HepG2 (cell line): ENCODE results near the gene NR1H3.

ENCODE experiments used
- ATF3 ChIP-seq: sonication (generic); formaldehyde crosslinking; IDR thresholded peaks from 2 replicates; pipeline ENCODE4 v1.4.0; 2020; ENCODE audit warnings: missing genetic modification reagents
- CC2D1A ChIP-seq: sonication (generic); formaldehyde crosslinking; IDR thresholded peaks from 2 replicates; pipeline ENCODE4 v1.8.1; 2023; ENCODE audit warnings: mild to moderate bottlenecking, missing genetic modification reagents
- CENPX ChIP-seq: sonication (generic); formaldehyde crosslinking; IDR thresholded peaks from 2 replicates; pipeline ENCODE4 v1.9.0; 2021; ENCODE audit warnings: mild to moderate bottlenecking, missing genetic modification reagents, moderate library complexity
- NPAS2 ChIP-seq: sonication (generic); formaldehyde crosslinking; IDR thresholded peaks from 2 replicates; pipeline ENCODE4 v1.8.0; 2022; ENCODE audit warnings: mild to moderate bottlenecking, missing genetic modification reagents, borderline replicate concordance
- POLR2A ChIP-seq, 2 experiments: IDR thresholded peaks; 2 replicates each; pipeline ENCODE4 v1.6.1; 2011; ENCODE audit warnings: low read depth in 2 of 2, low read length in 2 of 2, mild to moderate bottlenecking in 1 of 2, moderate library complexity in 1 of 2; ENCODE audit not compliant: insufficient read depth in 1 of 2
- RAD21 ChIP-seq: fragments of 450-650 bp; formaldehyde crosslinking; IDR thresholded peaks from 2 replicates; pipeline ENCODE4 v1.5.0; 2020; ENCODE audit warnings: mild to moderate bottlenecking
- TF ChIP-seq, protein P1 (sequence below): sonication (generic); formaldehyde crosslinking; IDR thresholded peaks from 2 replicates; pipeline ENCODE4 v1.5.0; 2020; ENCODE audit warnings: mild to moderate bottlenecking, missing genetic modification reagents, moderate library complexity
- TF ChIP-seq, protein P2 (sequence below): IDR thresholded peaks from 2 replicates; pipeline ENCODE4 v1.6.1; 2012; ENCODE audit warnings: low read length, improper control_type of control experiment

DNA sequence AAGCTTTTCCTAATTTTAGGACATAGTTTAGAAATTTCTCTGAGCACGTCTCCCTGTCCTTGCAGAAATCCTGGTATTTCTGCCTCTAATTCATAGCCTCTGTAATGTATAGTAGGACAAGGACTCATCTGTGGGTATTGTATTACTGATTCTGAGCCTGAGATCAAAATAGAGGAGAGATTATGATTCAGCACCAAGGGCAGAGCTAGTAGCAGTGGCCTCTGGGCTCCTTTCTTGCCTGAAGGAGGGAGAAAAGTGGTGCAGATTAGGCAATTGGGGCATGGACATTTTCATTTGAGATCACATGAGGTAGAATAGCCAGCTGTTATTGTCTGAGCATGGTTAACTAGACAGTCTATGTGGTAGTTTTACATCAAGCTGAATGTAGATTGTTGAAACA is 14.9 kb downstream of the NR1H3 start:
- TF ChIP-seq, protein P1, sequence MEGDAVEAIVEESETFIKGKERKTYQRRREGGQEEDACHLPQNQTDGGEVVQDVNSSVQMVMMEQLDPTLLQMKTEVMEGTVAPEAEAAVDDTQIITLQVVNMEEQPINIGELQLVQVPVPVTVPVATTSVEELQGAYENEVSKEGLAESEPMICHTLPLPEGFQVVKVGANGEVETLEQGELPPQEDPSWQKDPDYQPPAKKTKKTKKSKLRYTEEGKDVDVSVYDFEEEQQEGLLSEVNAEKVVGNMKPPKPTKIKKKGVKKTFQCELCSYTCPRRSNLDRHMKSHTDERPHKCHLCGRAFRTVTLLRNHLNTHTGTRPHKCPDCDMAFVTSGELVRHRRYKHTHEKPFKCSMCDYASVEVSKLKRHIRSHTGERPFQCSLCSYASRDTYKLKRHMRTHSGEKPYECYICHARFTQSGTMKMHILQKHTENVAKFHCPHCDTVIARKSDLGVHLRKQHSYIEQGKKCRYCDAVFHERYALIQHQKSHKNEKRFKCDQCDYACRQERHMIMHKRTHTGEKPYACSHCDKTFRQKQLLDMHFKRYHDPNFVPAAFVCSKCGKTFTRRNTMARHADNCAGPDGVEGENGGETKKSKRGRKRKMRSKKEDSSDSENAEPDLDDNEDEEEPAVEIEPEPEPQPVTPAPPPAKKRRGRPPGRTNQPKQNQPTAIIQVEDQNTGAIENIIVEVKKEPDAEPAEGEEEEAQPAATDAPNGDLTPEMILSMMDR (CRISPR knock-in tag) = no peak
- TF ChIP-seq, protein P2, sequence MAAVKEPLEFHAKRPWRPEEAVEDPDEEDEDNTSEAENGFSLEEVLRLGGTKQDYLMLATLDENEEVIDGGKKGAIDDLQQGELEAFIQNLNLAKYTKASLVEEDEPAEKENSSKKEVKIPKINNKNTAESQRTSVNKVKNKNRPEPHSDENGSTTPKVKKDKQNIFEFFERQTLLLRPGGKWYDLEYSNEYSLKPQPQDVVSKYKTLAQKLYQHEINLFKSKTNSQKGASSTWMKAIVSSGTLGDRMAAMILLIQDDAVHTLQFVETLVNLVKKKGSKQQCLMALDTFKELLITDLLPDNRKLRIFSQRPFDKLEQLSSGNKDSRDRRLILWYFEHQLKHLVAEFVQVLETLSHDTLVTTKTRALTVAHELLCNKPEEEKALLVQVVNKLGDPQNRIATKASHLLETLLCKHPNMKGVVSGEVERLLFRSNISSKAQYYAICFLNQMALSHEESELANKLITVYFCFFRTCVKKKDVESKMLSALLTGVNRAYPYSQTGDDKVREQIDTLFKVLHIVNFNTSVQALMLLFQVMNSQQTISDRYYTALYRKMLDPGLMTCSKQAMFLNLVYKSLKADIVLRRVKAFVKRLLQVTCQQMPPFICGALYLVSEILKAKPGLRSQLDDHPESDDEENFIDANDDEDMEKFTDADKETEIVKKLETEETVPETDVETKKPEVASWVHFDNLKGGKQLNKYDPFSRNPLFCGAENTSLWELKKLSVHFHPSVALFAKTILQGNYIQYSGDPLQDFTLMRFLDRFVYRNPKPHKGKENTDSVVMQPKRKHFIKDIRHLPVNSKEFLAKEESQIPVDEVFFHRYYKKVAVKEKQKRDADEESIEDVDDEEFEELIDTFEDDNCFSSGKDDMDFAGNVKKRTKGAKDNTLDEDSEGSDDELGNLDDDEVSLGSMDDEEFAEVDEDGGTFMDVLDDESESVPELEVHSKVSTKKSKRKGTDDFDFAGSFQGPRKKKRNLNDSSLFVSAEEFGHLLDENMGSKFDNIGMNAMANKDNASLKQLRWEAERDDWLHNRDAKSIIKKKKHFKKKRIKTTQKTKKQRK = no peak
- TF ChIP-seq CENPX (CRISPR knock-in tag) (no peak), ATF3 (CRISPR knock-in tag) (no peak), CC2D1A (CRISPR knock-in tag) (no peak), RAD21 (CRISPR knock-in tag) (no peak), NPAS2 (CRISPR knock-in tag) (no peak), POLR2A (IDR thresholded peaks at IDR 0.05; ENCODE audit: insufficient read depth in 1 of 2, low read depth in 2 of 2, low read length in 2 of 2) (no peak)
